HL-60/S4 (cell line): ENCODE measurements around the gene C10orf88.

ENCODE experiments used
- in situ Hi-C: fragments of 300-500 bp; cut with MboI; formaldehyde crosslinking; loops from 2 replicates; pipeline ENCODE4 v1.14.3; 2022; ENCODE audit warnings: low sequenced_read_pairs

C10orf88 gene, protein sequence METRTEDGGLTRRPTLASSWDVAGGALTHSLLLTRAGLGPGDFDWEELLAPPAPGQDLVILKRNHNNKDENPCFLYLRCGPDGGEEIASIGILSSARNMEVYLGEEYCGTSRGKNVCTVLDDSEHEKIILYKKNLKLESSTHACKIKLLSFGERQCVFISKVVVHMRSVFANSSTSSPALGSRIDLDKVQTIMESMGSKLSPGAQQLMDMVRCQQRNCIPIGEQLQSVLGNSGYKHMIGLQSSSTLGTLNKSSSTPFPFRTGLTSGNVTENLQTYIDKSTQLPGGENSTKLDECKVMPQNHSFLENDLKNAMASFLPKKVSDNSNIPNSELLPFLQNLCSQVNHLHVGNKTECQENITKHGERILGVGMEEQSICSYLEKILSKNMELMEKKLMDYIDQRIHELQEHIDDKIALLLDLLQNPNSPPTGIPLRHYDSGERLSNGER

DNA sequence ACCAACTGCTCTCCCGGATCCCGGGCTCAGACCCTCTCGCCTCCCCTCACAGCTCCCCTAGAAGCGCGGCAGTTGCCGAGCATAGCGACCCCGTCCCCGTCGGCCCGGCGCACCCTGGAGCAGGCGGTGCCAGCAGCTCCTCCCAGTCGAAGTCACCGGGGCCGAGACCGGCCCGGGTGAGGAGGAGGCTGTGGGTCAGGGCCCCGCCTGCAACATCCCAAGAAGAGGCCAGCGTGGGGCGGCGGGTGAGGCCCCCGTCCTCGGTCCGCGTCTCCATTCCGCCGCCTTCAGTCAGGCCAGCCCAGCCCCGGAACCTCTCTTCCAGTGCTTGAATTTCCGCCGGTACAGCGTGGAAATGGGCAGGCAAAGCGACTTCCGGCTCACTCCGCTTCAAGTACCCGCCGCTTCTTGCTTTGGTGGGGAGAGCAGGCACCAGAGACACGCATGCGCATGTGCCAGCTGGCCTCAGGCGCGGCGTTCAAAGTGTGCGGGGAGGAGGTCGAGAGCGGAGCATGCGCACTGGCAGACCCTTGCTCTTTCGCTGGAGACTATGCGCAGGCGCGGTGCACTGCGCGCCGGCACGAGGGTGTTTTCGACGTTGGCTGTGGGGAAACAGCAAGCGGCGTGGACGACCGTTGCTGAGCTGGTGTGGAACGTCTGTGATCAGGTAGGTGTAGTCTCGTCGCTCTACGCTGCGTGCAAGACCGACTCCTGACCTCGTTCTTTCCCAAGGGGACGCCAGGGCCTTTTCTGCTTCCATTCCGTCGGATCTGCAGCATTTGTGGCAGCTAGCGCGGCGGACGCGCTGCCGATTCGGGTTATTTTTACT is at the start of gene C10orf88:
Gene C10orf88 (minus strand): TSS at position 326 of the 829 bp plus-strand sequence. CDS start 49 bp downstream, at position 277.
- in situ Hi-C loops: no loop called here

- in situ Hi-C loops: no loop called here
Observed at GRCh38 chr10:123001370-123001769, 47.3 kb upstream of the C10orf88 start.

DNA sequence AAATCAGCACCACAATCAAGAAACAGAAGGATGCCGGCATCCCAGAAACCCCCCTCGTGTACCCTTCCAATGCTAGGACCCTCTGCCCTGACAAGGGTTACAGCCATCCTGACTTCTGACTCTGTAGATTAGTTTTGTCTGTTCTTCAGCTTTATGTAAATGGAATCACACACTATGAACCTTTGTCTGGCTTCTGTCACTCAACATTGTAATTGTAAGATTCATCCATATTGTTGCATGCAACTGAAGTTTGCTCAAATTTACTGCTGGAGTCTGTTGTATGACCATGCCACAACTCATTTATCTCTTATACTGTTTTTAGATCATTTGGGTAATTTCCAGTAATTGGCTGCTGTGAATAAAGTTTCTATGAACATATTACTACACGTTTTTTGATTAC is 46.1 kb upstream of the C10orf88 start:
- in situ Hi-C loops: no loop called here

- in situ Hi-C loops: no loop called here
Observed at GRCh38 chr10:122999347-122999746, 45.3 kb upstream of the C10orf88 start.

DNA sequence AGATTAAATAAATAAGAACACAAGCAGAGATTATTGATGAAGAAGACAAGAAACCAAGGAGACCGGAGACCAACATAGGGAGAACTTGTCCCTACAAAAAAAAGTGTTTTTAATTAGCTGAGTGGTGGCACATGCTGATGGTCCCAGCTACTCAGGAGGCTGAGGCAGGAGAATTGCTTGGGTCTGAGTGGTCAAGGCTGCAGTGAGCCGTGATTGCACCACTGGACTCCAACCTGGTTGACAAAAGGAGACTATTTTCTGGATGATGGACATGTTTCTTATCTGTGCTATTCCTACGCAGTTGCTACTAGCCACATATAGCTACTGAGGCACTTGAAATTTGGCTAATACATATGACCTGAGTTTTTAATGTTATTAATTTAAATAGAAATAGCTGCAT is 44.9 kb upstream of the C10orf88 start:
- in situ Hi-C loops: no loop called here

- in situ Hi-C loops: no loop called here
Observed at GRCh38 chr10:122998360-122998917, 44.4 kb upstream of the C10orf88 start.

- in situ Hi-C loops: no loop called here
Observed at GRCh38 chr10:122997864-122998263, 43.8 kb upstream of the C10orf88 start.

- in situ Hi-C loops: no loop called here
Observed at GRCh38 chr10:122995936-122996335, 41.9 kb upstream of the C10orf88 start.

DNA sequence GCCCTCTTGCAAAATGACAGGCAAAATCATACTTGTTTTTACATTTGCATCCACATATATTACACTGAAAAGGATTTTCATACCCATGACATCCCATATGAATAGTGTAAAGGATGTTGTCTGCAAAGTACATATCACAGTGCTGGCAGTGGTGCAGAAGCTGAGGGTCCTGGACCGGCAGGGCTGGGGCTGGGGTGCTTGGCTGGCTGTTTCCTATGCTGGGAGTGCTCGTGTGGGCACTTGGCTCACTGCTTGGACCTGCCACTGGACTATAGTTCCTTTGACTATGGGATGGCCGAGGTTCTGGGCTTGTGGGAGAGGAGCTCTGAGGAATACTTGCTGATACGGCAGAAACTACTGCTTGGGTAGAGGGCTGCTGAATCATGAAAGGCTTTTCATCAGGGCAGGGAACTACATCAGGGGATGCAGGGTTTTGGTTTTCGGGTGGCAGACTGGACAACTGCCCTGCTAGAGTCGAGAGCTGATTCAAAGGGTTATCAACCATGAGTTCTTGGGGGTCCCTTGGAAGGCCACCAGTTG is 39.8 kb upstream of the C10orf88 start:
- in situ Hi-C loops: no loop called here

GRCh38 chr10:122992031-122992585 is 38.1 kb upstream of the C10orf88 start:
- in situ Hi-C loops: no loop called here

- in situ Hi-C loops: no loop called here
Observed at GRCh38 chr10:122990278-122990677, 36.3 kb upstream of the C10orf88 start.

DNA sequence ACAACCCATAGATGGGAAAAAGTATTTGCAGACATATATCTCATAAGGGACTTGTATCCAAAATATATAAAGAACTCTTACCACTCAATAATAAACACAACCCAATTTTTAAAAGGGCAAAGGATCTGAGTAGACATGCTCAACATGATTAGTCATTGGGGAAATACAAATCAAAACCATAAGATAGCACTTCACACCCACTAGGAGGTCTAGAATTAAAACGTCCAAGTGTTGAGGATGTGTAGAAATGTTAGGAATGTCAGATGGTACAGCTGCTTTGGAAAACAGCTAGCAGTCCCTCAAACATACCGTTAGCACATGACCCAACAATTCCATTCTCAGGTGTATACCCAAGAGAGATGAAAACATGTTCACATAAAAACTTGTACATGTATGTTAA is 34.5 kb upstream of the C10orf88 start:
- in situ Hi-C loops: no loop called here

DNA sequence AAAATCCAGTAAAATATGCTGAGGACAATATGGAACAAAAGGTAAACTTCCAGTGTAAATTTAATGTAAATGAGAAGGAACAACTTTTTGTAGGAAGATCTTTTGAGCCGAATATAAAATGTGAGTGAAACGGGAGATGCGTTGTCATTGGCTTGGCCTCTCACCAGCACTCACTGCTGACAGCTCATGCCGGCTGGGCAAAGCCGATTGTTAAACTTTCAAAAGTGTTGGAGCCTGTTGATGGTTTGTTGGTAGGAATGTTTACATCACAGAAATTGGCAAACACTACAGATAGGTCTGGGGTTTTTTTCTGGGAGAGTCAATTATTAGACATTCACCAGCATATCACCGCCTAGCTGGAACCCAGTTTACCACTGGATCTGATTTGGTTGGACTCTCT is 32.3 kb upstream of the C10orf88 start:
- in situ Hi-C loops: no loop called here

- in situ Hi-C loops: no loop called here
Observed at GRCh38 chr10:122984708-122985107, 30.7 kb upstream of the C10orf88 start.

- in situ Hi-C loops: no loop called here
Observed at GRCh38 chr10:122983898-122984297, 29.9 kb upstream of the C10orf88 start.

DNA sequence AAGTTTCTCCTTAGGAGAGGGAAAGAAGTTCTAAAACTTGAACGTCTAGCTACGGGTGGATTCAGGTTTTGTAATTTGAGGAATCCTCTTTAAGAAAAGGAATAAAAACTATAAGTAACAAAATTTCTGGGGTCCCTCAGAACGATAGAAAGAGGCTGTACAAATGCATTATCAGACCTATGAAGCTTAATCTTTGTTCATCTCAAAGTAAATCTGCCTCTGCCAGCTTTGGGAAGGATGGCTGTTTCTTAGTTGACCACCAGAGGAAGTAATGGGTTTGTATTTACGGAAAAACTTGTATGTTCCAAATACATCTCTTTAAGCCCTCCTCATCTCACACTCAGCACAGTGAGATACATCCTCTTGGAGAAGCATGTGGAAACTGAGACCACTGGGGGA is 27.0 kb upstream of the C10orf88 start:
- in situ Hi-C loops: no loop called here

GRCh38 chr10:122980209-122981065 is 26.4 kb upstream of the C10orf88 start, which contains the start of gene PSTK:
TSS of gene PSTK (plus strand) at chr10:122980401. CDS start at chr10:122980480, 79 bp downstream.
- in situ Hi-C loops: no loop called here

DNA sequence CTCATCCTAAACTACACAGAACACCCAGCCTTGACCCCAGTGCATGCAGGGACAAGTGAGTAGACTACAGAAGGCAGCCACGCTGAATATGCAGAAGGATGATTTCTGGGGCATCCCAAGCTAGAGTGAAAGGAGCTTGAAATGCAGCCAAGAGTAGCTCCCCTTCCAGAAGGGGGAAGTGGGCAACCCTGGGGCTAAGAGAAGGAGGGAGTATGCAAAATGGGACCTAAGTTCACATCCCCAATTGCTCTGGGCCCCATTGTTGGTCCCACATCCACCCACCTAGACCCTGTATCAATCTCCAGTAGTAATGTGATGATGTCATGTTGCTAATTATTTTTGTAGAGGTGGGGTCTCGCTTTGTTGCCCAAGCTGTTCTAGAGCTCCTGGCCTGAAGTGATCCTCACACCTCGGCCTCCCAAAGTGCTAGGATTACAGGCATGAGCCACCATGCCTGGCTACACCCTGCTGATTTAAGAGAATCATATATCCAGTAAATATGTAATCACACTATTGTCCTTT is 20.6 kb upstream of the C10orf88 start:
- in situ Hi-C loops: no loop called here

GRCh38 chr10:122974023-122974422 is 20.0 kb upstream of the C10orf88 start:
- in situ Hi-C loops: no loop called here

- in situ Hi-C loops: no loop called here
Observed at GRCh38 chr10:122968698-122969097, 14.7 kb upstream of the C10orf88 start.
